ENCODE measurements around the gene KCNAB1. TPM values are rescaled to one million over a fixed set of nuclear protein-coding genes. Genes with fewer than 3 reads are reported as not detected.

Gene KCNAB1
- total RNA-seq, 2 experiments from 2014 or later: not detected

- TF ChIP-seq EZH2phosphoT487 (IDR thresholded peaks at IDR 0.05; ENCODE audit: borderline replicate concordance, low read depth, low read length): no peak
- TF ChIP-seq, protein P1, sequence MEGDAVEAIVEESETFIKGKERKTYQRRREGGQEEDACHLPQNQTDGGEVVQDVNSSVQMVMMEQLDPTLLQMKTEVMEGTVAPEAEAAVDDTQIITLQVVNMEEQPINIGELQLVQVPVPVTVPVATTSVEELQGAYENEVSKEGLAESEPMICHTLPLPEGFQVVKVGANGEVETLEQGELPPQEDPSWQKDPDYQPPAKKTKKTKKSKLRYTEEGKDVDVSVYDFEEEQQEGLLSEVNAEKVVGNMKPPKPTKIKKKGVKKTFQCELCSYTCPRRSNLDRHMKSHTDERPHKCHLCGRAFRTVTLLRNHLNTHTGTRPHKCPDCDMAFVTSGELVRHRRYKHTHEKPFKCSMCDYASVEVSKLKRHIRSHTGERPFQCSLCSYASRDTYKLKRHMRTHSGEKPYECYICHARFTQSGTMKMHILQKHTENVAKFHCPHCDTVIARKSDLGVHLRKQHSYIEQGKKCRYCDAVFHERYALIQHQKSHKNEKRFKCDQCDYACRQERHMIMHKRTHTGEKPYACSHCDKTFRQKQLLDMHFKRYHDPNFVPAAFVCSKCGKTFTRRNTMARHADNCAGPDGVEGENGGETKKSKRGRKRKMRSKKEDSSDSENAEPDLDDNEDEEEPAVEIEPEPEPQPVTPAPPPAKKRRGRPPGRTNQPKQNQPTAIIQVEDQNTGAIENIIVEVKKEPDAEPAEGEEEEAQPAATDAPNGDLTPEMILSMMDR (conservative IDR thresholded peaks at IDR 0.05; ENCODE audit: low read length): no peak
- Histone ChIP-seq H3K79me2 (ENCODE audit: insufficient read depth, low read depth, low read length) (no peaks in the 10 kb centered on the region), H2AFZ (ENCODE audit: low read length) (no peak overlapping the region), H3K4me2 (ENCODE audit: low read length) (no peak overlapping the region), H3K4me1 (ENCODE audit: insufficient read depth, low read length, poor library complexity, severe bottlenecking) (no peaks in the 10 kb centered on the region), H3K9me3 (ENCODE audit: low read length) (no peaks in the 10 kb centered on the region), H3K4me3 (ENCODE audit: low read depth, low read length, poor library complexity, severe bottlenecking) (no peak overlapping the region), H3K9me2 (ENCODE audit: insufficient read depth, low read length) (no peaks in the 10 kb centered on the region), H4K20me1 (ENCODE audit: insufficient read depth, low read length) (no peaks in the 10 kb centered on the region), H3K36me3 (ENCODE audit: insufficient read depth, low read length) (no peaks in the 10 kb centered on the region), H3K27ac (ENCODE audit: low read depth, low read length, poor library complexity, severe bottlenecking) (no peak overlapping the region)
- no TSS peak for BruUV-seq (replicated peaks)
- intact Hi-C loops (cut with micrococcal nuclease; ENCODE audit: unreplicated experiment): no loop called here
- POLR2A ChIA-PET: no interaction called here
- CTCF ChIA-PET (ENCODE audit: unreplicated experiment): interaction anchor here (0.6 kb wide), 1 partner anchor 779 kb away, joined by 3 read pairs; no protein-coding TSS in a partner anchor
- DNase-seq (ENCODE audit: low spot score): no peak
Observed at GRCh38 chr3:156429125-156429524, 308.7 kb downstream of the KCNAB1 start.

DNA sequence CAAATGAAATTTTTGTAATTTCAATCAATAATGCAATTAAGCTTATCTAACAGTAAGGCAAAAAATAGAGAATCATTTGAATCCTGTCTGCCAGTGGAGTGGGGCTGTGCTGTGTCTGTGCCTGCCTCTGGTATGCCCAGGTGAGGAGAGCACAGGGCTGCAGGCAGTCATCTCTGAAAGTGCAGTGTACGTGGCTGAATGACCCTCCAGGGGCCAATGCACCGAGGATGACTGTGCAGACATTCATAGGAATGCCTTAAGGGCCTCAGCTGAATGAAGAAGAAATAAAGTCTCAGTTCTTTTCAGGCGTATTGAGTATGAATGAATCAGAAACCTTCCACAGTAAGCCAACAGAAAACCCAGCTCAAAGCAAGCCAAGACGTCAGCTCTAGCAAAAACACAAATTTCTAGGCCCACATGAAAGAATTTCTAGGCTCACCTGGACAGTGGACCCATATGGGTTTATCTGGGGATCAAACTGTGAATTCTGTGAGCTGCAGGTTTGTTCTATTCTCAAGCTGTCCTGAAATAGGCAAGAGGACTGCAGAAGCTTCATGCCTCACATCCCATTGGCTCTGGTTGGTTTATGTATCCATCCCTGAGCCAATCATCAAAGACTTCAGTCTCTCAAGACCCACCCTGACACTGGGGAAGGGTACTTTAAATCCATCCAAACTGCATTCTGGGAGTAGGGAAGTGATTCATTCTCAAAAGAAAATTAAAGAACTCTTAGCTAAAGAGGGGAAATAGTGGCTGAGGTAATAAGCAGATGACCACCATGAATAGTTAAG is 311.2 kb downstream of the KCNAB1 start:
- TF ChIP-seq, protein P1 (conservative IDR thresholded peaks at IDR 0.05; ENCODE audit: low read length): no peak
- TF ChIP-seq EZH2phosphoT487 (IDR thresholded peaks at IDR 0.05; ENCODE audit: borderline replicate concordance, low read depth, low read length): no peak
- H3K9me3 ChIP-seq (ENCODE audit: low read length): no peaks in the 10 kb centered on the region
- H3K4me3 ChIP-seq (ENCODE audit: low read depth, low read length, poor library complexity, severe bottlenecking): no peak overlapping the region
- H3K9me2 ChIP-seq (ENCODE audit: insufficient read depth, low read length): no peaks in the 10 kb centered on the region
- no peak overlapping the region for H3K27ac ChIP-seq (ENCODE audit: low read depth, low read length, poor library complexity, severe bottlenecking)
- POLR2A ChIA-PET: no interaction called here
- no peak overlapping the region for H2AFZ ChIP-seq (ENCODE audit: low read length)
- no peak overlapping the region for H3K4me2 ChIP-seq (ENCODE audit: low read length)
- no peaks in the 10 kb centered on the region for H3K79me2 ChIP-seq (ENCODE audit: insufficient read depth, low read depth, low read length)
- no TSS peak for BruUV-seq (replicated peaks)
- H4K20me1 ChIP-seq (ENCODE audit: insufficient read depth, low read length): no peaks in the 10 kb centered on the region
- CTCF ChIA-PET (ENCODE audit: unreplicated experiment): no interaction called here
- H3K4me1 ChIP-seq (ENCODE audit: insufficient read depth, low read length, poor library complexity, severe bottlenecking): no peaks in the 10 kb centered on the region
- intact Hi-C loops (cut with micrococcal nuclease; ENCODE audit: unreplicated experiment): no loop called here
- no peak for DNase-seq (ENCODE audit: low spot score)
- H3K36me3 ChIP-seq (ENCODE audit: insufficient read depth, low read length): no peaks in the 10 kb centered on the region

- no peak for TF ChIP-seq EZH2phosphoT487 (IDR thresholded peaks at IDR 0.05; ENCODE audit: borderline replicate concordance, low read depth, low read length)
- TF ChIP-seq, protein P1 (conservative IDR thresholded peaks at IDR 0.05; ENCODE audit: low read length): no peak
- H3K9me2 ChIP-seq (ENCODE audit: insufficient read depth, low read length): no peaks in the 10 kb centered on the region
- no peaks in the 10 kb centered on the region for H3K4me1 ChIP-seq (ENCODE audit: insufficient read depth, low read length, poor library complexity, severe bottlenecking)
- no peak for DNase-seq (ENCODE audit: low spot score)
- CTCF ChIA-PET (ENCODE audit: unreplicated experiment): no interaction called here
- H2AFZ ChIP-seq (ENCODE audit: low read length): no peak overlapping the region
- no peak overlapping the region for H3K4me2 ChIP-seq (ENCODE audit: low read length)
- BruUV-seq (replicated peaks): no TSS peak
- H3K4me3 ChIP-seq (ENCODE audit: low read depth, low read length, poor library complexity, severe bottlenecking): no peak overlapping the region
- no peaks in the 10 kb centered on the region for H3K36me3 ChIP-seq (ENCODE audit: insufficient read depth, low read length)
- intact Hi-C loops (cut with micrococcal nuclease; ENCODE audit: unreplicated experiment): no loop called here
- H4K20me1 ChIP-seq (ENCODE audit: insufficient read depth, low read length): no peaks in the 10 kb centered on the region
- no peaks in the 10 kb centered on the region for H3K9me3 ChIP-seq (ENCODE audit: low read length)
- H3K79me2 ChIP-seq (ENCODE audit: insufficient read depth, low read depth, low read length): no peaks in the 10 kb centered on the region
- POLR2A ChIA-PET: no interaction called here
- H3K27ac ChIP-seq (ENCODE audit: low read depth, low read length, poor library complexity, severe bottlenecking): no peak overlapping the region
Observed at GRCh38 chr3:156432563-156432962, 312.2 kb downstream of the KCNAB1 start.

All from OCI-LY7 (cell line).